Neural crest cell (in vitro differentiated cells): Measurements from ENCODE around the gene NR4A2. TPM values are rescaled to one million over a fixed set of nuclear protein-coding genes. Genes with fewer than 3 reads are reported as not detected.

Source experiments
- DNase-seq: peaks from one replicate; pipeline ENCODE4 v3.0.0; 2021; ENCODE audit warnings: low read depth, mixed read lengths, low spot score
- H3K27ac Mint-ChIP-seq: one replicate; pipeline ENCODE4 v1.8.0; 2021; ENCODE audit warnings: mild to moderate bottlenecking, mixed read lengths; ENCODE audit not compliant: unreplicated experiment
- H3K27me3 Mint-ChIP-seq: 2 replicates; pipeline ENCODE4 v1.8.0; 2021; ENCODE audit warnings: low read depth, mild to moderate bottlenecking, mixed read lengths
- H3K36me3 Mint-ChIP-seq: 2 replicates; pipeline ENCODE4 v1.8.0; 2021; ENCODE audit warnings: low read depth, mild to moderate bottlenecking, mixed read lengths
- H3K4me1 Mint-ChIP-seq: 2 replicates; pipeline ENCODE4 v1.8.0; 2021; ENCODE audit warnings: mixed read lengths
- H3K4me3 Mint-ChIP-seq: one replicate; pipeline ENCODE4 v1.8.0; 2021; ENCODE audit warnings: mild to moderate bottlenecking, mixed read lengths
- H3K9me3 Mint-ChIP-seq: 2 replicates; pipeline ENCODE4 v1.8.0; 2021; ENCODE audit warnings: mixed read lengths
- CTCF ChIP-seq: fragments of 200-600 bp; sonication (generic); conservative IDR thresholded peaks from 2 replicates; pipeline ENCODE4 v1.5.0; 2021; ENCODE audit warnings: antibody characterized with exemption, mild to moderate bottlenecking
- long read RNA-seq: library from polyadenylated mRNA; unstranded; transcript quantifications from one replicate; pipeline ENCODE4 v2.0.0, GENCODE V29; 2020
- total RNA-seq: library from RNA; stranded (reverse); gene quantifications from 2 replicates; pipeline ENCODE4 v1.2.1, GENCODE V29; 2021

NR4A2 gene
- total RNA-seq = 7.8 and 7.9 TPM in 2 replicates
- long read RNA-seq, partial matches to known transcripts = 0 of 6 reads
- long read RNA-seq, other reads (novel, unspliced or antisense) = 6 of 6 reads

- H3K27me3 Mint-ChIP-seq = peaks cover 25% of the 10 kb centered on the region
- H3K4me1 Mint-ChIP-seq = peaks cover 32% of the 10 kb centered on the region
- TF ChIP-seq CTCF = no peak
- peak; percentile 59 for DNase-seq
- H3K4me3 Mint-ChIP-seq = peak within 1 kb of the TSS; percentile 100
- peaks cover 9% of the 10 kb centered on the region for H3K36me3 Mint-ChIP-seq
- peak within 1 kb of the TSS; percentile 90 for H3K27ac Mint-ChIP-seq
- no peaks in the 10 kb centered on the region for H3K9me3 Mint-ChIP-seq
Measured at GRCh38 chr2:156332534-156333273, at the start of gene NR4A2. Gene NR4A2 (minus strand): TSS chr2:156332721. CDS start chr2:156330186, 2,535 bp downstream.

GRCh38 chr2:156380117-156380645 is 47.7 kb upstream of the NR4A2 start:
- H3K27ac Mint-ChIP-seq = no peak overlapping the region
- no peak for TF ChIP-seq CTCF
- no peak overlapping the region for H3K4me3 Mint-ChIP-seq
- peaks cover 11% of the 10 kb centered on the region for H3K4me1 Mint-ChIP-seq
- DNase-seq = no peak
- peaks cover 4% of the 10 kb centered on the region for H3K36me3 Mint-ChIP-seq
- H3K27me3 Mint-ChIP-seq = no peaks in the 10 kb centered on the region
- H3K9me3 Mint-ChIP-seq = peaks cover 4% of the 10 kb centered on the region

DNA sequence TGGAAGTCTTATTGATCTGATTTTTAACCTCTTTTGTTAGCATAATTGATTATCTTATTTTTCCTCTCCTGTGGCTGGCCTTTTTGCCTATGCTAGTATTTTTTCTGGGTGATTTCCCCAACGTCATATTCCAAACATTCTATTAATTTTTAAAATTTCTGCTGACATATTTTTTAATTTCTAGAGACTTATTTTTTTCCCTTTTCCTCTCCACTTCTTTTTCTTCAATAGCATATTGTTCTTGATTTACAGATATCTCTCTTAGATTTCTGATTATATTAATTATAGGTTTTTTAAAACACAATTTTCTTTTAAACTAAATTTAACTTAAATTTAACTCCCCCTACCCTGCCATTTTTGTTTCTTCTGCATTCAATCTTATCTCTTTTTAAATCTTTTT is 47.2 kb upstream of the NR4A2 start:
- no peak for TF ChIP-seq CTCF
- H3K36me3 Mint-ChIP-seq = peaks cover 7% of the 10 kb centered on the region
- H3K4me3 Mint-ChIP-seq = no peak overlapping the region
- no peak for DNase-seq
- H3K27me3 Mint-ChIP-seq = no peaks in the 10 kb centered on the region
- peaks cover 11% of the 10 kb centered on the region for H3K4me1 Mint-ChIP-seq
- no peak overlapping the region for H3K27ac Mint-ChIP-seq
- H3K9me3 Mint-ChIP-seq = peaks cover 4% of the 10 kb centered on the region

DNA sequence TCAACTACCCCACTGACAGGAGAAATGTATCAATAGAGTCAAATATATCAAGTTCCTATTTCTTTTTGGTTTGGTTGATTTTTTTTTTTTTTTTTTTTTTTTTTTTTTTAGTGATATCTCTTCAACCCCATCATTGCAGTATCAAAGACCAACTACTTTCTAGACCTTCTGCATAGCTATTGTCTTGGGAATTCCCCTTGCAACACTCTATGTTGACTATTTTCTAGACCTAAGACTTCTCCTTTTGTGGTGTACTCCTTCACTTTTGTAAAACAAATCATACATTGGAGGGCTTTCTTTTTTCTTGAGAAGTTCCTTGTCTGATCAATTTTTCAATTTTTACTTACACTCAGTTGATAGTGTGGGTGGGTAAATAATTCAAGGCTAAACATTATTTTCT is 46.5 kb upstream of the NR4A2 start:
- Mint-ChIP-seq H3K4me1 (peaks cover 11% of the 10 kb centered on the region), H3K36me3 (peaks cover 7% of the 10 kb centered on the region), H3K9me3 (peaks cover 4% of the 10 kb centered on the region), H3K27me3 (no peaks in the 10 kb centered on the region), H3K27ac (no peak overlapping the region), H3K4me3 (no peak overlapping the region)
- DNase-seq = no peak
- TF ChIP-seq CTCF = no peak

DNA sequence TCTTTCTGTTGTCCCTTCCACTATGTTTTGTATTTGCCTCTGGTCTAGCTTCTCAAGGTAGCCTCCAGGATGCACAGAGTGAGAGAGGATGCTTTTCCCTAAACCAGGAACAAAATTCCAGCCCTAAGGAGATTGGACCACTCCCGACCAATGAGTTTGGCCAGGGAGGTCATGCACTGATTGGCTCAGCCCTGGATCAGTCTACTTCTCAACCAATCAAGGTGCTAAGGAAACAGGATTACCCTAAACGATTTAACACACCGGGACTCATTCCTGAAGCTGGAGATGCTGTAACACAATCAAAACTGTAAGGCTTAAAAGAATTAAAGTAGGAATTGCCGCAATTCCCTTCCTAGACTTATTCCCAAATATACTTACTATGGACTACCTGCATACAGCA is 34.2 kb upstream of the NR4A2 start:
- Mint-ChIP-seq H3K4me1 (peaks cover 4% of the 10 kb centered on the region), H3K27me3 (no peaks in the 10 kb centered on the region), H3K9me3 (peaks cover 3% of the 10 kb centered on the region), H3K4me3 (no peak overlapping the region), H3K36me3 (peaks cover 8% of the 10 kb centered on the region), H3K27ac (no peak overlapping the region)
- no peak for DNase-seq
- TF ChIP-seq CTCF = no peak
